B cell (primary cell): ENCODE data around the gene AKAP6. TPM values are rescaled to one million over a fixed set of nuclear protein-coding genes. Genes with fewer than 3 reads are reported as not detected.

Experiments used
- ATAC-seq: fragments of 200-7000 bp; cut with Tn5 transposase; one replicate; pipeline ENCODE4 v1.10.0; 2021; ENCODE audit warnings: low read depth, mild to moderate bottlenecking, moderate number of reproducible peaks, moderate library complexity
- CTCF ChIA-PET: fragments of 350-600 bp; sonication (Branson Sonifier 250); formaldehyde crosslinking; loops from one replicate; lab custom pipeline; 2021; ENCODE audit warnings: antibody characterized with exemption, inconsistent platforms; lab: Charles Lee
- POLR2A ChIA-PET: fragments of 350-600 bp; sonication (Branson Sonifier 250); formaldehyde crosslinking; loops from one replicate; lab custom pipeline; 2021; ENCODE audit warnings: antibody characterized with exemption; lab: Charles Lee
- DNase-seq: peaks from one replicate; pipeline ENCODE4 v3.0.0; 2013
- H2AFZ ChIP-seq: 2 replicates; pipeline ENCODE4 v1.6.1; 2012; ENCODE audit warnings: mild to moderate bottlenecking, low read depth, low read length; ENCODE audit not compliant: insufficient read depth, poor library complexity, severe bottlenecking
- H3K27ac ChIP-seq, 2 donors: 1 replicate in 1 of 2; 2 replicates in 1 of 2; pipeline ENCODE4 v1.5.1; 2012 to 2013; ENCODE audit warnings: low read length in 2 of 2, mild to moderate bottlenecking in 2 of 2, moderate library complexity in 1 of 2
- H3K27me3 ChIP-seq, 4 experiments: fragments of 200-600 bp in 1 of 4; sonication (generic) in 1 of 4; replicated peaks in 1 of 4; 1 replicate in 2 of 4; 2 replicates in 2 of 4; pipeline versions ENCODE4 v1.6.1 to v1.7.0; 2013 to 2016; ENCODE audit warnings: low read length in 3 of 4, mild to moderate bottlenecking in 2 of 4, mixed read lengths in 1 of 4, moderate library complexity in 1 of 4; ENCODE audit not compliant: insufficient read depth in 4 of 4, control insufficient read depth in 3 of 4; ENCODE audit errors: control extremely low read depth in 1 of 4
- H3K36me3 ChIP-seq, 2 experiments: replicated peaks in 1 of 2; 1 replicate in 1 of 2; 2 replicates in 1 of 2; pipeline versions ENCODE4 v1.6.1 to v1.7.1; 2013; ENCODE audit warnings: low read length in 1 of 2; ENCODE audit not compliant: insufficient read depth in 2 of 2, control insufficient read depth in 1 of 2; ENCODE audit errors: control extremely low read depth in 1 of 2, extremely low read depth in 1 of 2
- H3K4me1 ChIP-seq, 2 donors: fragments of 200-600 bp in 1 of 2; sonication (generic) in 1 of 2; 1 replicate in 1 of 2; 2 replicates in 1 of 2; pipeline versions ENCODE4 v1.5.1 to v1.6.1; 2013 to 2017; ENCODE audit warnings: low read length in 2 of 2; ENCODE audit not compliant: control insufficient read depth in 2 of 2, insufficient read depth in 2 of 2
- H3K4me2 ChIP-seq: replicated peaks from 2 replicates; pipeline ENCODE3; 2012; ENCODE audit warnings: mild to moderate bottlenecking, low read depth, low read length; ENCODE audit not compliant: poor library complexity, severe bottlenecking
- H3K4me3 ChIP-seq, 5 experiments: fragments of 200-600 bp in 1 of 5; sonication (generic) in 1 of 5; 1 replicate in 3 of 5; 2 replicates in 2 of 5; pipeline versions ENCODE4 v1.5.1 to v1.7.0; 2011 to 2016; ENCODE audit warnings: low read length in 4 of 5, mild to moderate bottlenecking in 4 of 5, low read depth in 2 of 5, control low read depth in 1 of 5, moderate library complexity in 1 of 5; ENCODE audit not compliant: insufficient read depth in 1 of 5; ENCODE audit errors: control extremely low read depth in 1 of 5, extremely low read depth in 1 of 5
- H3K79me2 ChIP-seq: fragments of 200-600 bp; sonication (generic); one replicate; pipeline ENCODE4 v1.6.0; 2016; ENCODE audit warnings: low read length; ENCODE audit not compliant: control insufficient read depth, insufficient read depth
- H3K9ac ChIP-seq: fragments of 200-600 bp; sonication (generic); 2 replicates; pipeline ENCODE4 v1.6.1; 2017; ENCODE audit warnings: mild to moderate bottlenecking, low read length, moderate library complexity
- H3K9me3 ChIP-seq, 3 donors: one replicate each; pipeline versions ENCODE4 v1.6.1 to v1.7.1; 2013; ENCODE audit warnings: low read length in 2 of 3; ENCODE audit not compliant: control insufficient read depth in 2 of 3, insufficient read depth in 1 of 3; ENCODE audit errors: control extremely low read depth in 1 of 3
- H4K20me1 ChIP-seq: 2 replicates; pipeline ENCODE4 v1.6.0; 2012; ENCODE audit warnings: mild to moderate bottlenecking, low read length; ENCODE audit not compliant: insufficient read depth, control insufficient read depth, poor library complexity, severe bottlenecking
- H3K27ac Mint-ChIP-seq: one replicate; pipeline ENCODE4 v1.8.0; 2021; ENCODE audit warnings: mixed read lengths
- H3K27me3 Mint-ChIP-seq: one replicate; pipeline ENCODE4 v1.8.0; 2021; ENCODE audit warnings: mixed read lengths
- H3K4me1 Mint-ChIP-seq: one replicate; pipeline ENCODE4 v1.8.0; 2021; ENCODE audit warnings: mixed read lengths
- H3K4me3 Mint-ChIP-seq: one replicate; pipeline ENCODE4 v1.8.0; 2021; ENCODE audit warnings: mixed read lengths
- H3K9me3 Mint-ChIP-seq: one replicate; pipeline ENCODE4 v1.8.0; 2022; ENCODE audit warnings: mixed read lengths; ENCODE audit not compliant: insufficient read depth
- EZH2 ChIP-seq: IDR thresholded peaks from 2 replicates; pipeline ENCODE4 v1.6.1; 2012; ENCODE audit warnings: borderline replicate concordance, low read depth, mild to moderate bottlenecking, moderate library complexity, low read length; ENCODE audit not compliant: insufficient read depth, poor library complexity, severe bottlenecking
- WGBS: methylation state at CpG from one replicate; pipeline ENCODE4 v1.1.5; 2013; ENCODE audit warnings: missing lambda C conversion rate; ENCODE audit not compliant: insufficient coverage; 5-methylcytosine and 5-hydroxymethylcytosine counted together
- intact Hi-C: fragments of 100-400 bp; cut with micrococcal nuclease; formaldehyde crosslinking; loops from one replicate; pipeline ENCODE4 v1.10.0; 2022
- polyA plus RNA-seq: library from polyadenylated mRNA; depleted of rRNA; stranded (reverse); fragments of >200 nt; gene quantifications from 2 replicates; pipeline ENCODE4 v1.2.3, GENCODE V29; 2012
- total RNA-seq, 2 donors: library from RNA; stranded (reverse); fragments of 120-200 nt in 1 of 2; gene quantifications; 1 replicate in 1 of 2; 2 replicates in 1 of 2; pipeline versions ENCODE4 v1.2.3 to v1.2.4, GENCODE V29; 2013 to 2022
- TF ChIP-seq, protein P1 (sequence below): fragments of 200-600 bp; IDR thresholded peaks from one replicate; pipeline ENCODE4 v1.8.0; 2022; ENCODE audit warnings: antibody characterized with exemption, mild to moderate bottlenecking

AKAP6 gene
- total and polyA plus RNA-seq, 2 donors (not counting 1 experiment from before 2014, with no cell fraction given), result 1.4 to 2.8 TPM

- H3K4me3 ChIP-seq, result no peak overlapping the region
- no peak overlapping the region for H2AFZ ChIP-seq
- H3K4me3 Mint-ChIP-seq, result no peak overlapping the region
- no peaks in the 10 kb centered on the region for H4K20me1 ChIP-seq
- POLR2A ChIA-PET, result no interaction called here
- DNase-seq (no peak), ATAC-seq (no peak)
- H3K27me3 ChIP-seq, result no peaks in the 10 kb centered on the region
- no peaks in the 10 kb centered on the region for H3K9me3 ChIP-seq
- no peak overlapping the region for H3K4me2 ChIP-seq
- no peaks in the 10 kb centered on the region for H3K4me1 ChIP-seq
- no peak overlapping the region for H3K9ac ChIP-seq
- H3K79me2 ChIP-seq, result no peaks in the 10 kb centered on the region
- no peaks in the 10 kb centered on the region for H3K9me3 Mint-ChIP-seq
- intact Hi-C loops, result no loop called here
- CTCF ChIA-PET, result no interaction called here
- WGBS, result 83% methylated on average over 2 of the region's 7 CpGs
- H3K4me1 Mint-ChIP-seq, result peaks cover 3% of the 10 kb centered on the region
- no peak overlapping the region for H3K27ac ChIP-seq
- TF ChIP-seq EZH2, result no peak
- TF ChIP-seq, protein P1, sequence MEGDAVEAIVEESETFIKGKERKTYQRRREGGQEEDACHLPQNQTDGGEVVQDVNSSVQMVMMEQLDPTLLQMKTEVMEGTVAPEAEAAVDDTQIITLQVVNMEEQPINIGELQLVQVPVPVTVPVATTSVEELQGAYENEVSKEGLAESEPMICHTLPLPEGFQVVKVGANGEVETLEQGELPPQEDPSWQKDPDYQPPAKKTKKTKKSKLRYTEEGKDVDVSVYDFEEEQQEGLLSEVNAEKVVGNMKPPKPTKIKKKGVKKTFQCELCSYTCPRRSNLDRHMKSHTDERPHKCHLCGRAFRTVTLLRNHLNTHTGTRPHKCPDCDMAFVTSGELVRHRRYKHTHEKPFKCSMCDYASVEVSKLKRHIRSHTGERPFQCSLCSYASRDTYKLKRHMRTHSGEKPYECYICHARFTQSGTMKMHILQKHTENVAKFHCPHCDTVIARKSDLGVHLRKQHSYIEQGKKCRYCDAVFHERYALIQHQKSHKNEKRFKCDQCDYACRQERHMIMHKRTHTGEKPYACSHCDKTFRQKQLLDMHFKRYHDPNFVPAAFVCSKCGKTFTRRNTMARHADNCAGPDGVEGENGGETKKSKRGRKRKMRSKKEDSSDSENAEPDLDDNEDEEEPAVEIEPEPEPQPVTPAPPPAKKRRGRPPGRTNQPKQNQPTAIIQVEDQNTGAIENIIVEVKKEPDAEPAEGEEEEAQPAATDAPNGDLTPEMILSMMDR, result no peak
- no peak overlapping the region for H3K27ac Mint-ChIP-seq
- no peaks in the 10 kb centered on the region for H3K36me3 ChIP-seq
- no peaks in the 10 kb centered on the region for H3K27me3 Mint-ChIP-seq
These were observed 381.2 kb downstream of the AKAP6 start for GRCh38 chr14:32710231-32710671.

DNA sequence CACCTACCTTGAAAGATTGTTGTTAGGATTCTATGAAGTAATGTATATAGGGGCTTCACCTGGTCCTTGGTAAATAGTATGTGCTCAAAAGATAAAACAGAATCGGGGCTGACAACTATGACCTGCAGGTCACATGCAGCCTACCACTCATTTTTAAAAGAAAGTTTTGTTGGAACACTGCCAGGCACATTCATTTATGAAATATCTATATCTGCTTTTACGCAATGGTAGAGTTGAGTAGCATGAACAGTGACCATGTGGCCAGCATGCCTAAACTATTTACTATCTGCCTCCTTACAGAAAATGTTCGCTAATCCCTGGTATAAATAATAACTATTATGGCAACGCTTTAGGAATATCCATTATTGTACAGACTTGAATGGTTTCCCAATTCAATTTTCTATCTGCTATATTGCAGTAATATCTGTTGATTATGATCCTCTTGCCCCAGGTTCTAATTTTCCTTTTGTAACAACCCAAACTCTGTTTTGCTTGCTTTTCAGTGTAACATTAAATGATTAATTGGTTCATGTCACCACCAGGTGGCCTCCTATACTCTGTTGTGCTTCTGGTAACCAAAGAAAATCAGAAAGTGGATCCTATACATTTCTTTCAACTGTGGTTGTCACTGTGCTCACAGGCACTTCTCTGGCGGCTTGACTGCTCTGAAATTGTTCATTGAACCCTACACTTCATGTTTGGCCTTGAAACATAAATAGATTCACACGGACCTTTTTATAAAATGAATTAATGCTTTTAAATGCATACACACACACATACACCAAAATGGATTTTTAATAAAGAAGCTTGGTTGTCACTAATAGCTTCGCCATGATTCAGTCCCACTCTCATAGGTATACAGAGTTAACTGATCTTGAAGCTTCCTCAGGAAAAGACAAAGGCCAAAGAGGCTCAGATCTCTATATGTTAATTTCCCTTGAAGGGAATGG is 381.9 kb downstream of the AKAP6 start:
- no peaks in the 10 kb centered on the region for H3K79me2 ChIP-seq

More for the DNA sequence above, 381.9 kb downstream of the AKAP6 start:
- ChIA-PET CTCF (no interaction called here), POLR2A (no interaction called here)
- ATAC-seq, result no peak
- Mint-ChIP-seq H3K9me3 (no peaks in the 10 kb centered on the region), H3K27me3 (no peaks in the 10 kb centered on the region), H3K4me1 (peaks cover 3% of the 10 kb centered on the region), H3K27ac (no peak overlapping the region), H3K4me3 (no peak overlapping the region)
- peak; percentile 13 for DNase-seq
- no peaks in the 10 kb centered on the region for H3K9me3 ChIP-seq
- no peaks in the 10 kb centered on the region for H4K20me1 ChIP-seq
- WGBS, result no CpG with 5 or more reads among the region's 7 CpGs
- H3K4me2 ChIP-seq, result no peak overlapping the region
- no peaks in the 10 kb centered on the region for H3K4me1 ChIP-seq
- no peak overlapping the region for H3K4me3 ChIP-seq
- H3K9ac ChIP-seq, result no peak overlapping the region
- TF ChIP-seq EZH2, result no peak
- TF ChIP-seq, protein P1, result peak; percentile 20
- no peak overlapping the region for H3K27ac ChIP-seq
- no peak overlapping the region for H2AFZ ChIP-seq
- no peaks in the 10 kb centered on the region for H3K27me3 ChIP-seq
- intact Hi-C loops, result no loop called here
- H3K36me3 ChIP-seq, result no peaks in the 10 kb centered on the region
